Dendritic cell treated with granulocyte-macrophage colony-stimulating factor and Interleukin-4, amounts not matched to agents 40 ng/mL and 50 ng/mL, for 4 days (primary cell): ENCODE measurements around the gene SCAND1.

ENCODE experiments used
- H3K27ac Mint-ChIP-seq: one replicate; pipeline ENCODE4 v1.8.0; 2022; ENCODE audit warnings: mild to moderate bottlenecking, mixed read lengths
- H3K27me3 Mint-ChIP-seq: one replicate; pipeline ENCODE4 v1.8.0; 2022; ENCODE audit warnings: mild to moderate bottlenecking, mixed read lengths
- H3K36me3 Mint-ChIP-seq: one replicate; pipeline ENCODE4 v1.8.0; 2022; ENCODE audit warnings: low read depth, mixed read lengths
- H3K4me1 Mint-ChIP-seq: one replicate; pipeline ENCODE4 v1.8.0; 2022; ENCODE audit warnings: low read depth, mixed read lengths
- H3K4me3 Mint-ChIP-seq: one replicate; pipeline ENCODE4 v1.8.0; 2022; ENCODE audit warnings: mild to moderate bottlenecking, moderate library complexity, mixed read lengths
- H3K9me3 Mint-ChIP-seq: one replicate; pipeline ENCODE4 v1.8.0; 2022; ENCODE audit warnings: mixed read lengths
- intact Hi-C: fragments of 100-400 bp; cut with micrococcal nuclease; formaldehyde crosslinking; loops from one replicate; pipeline ENCODE4 v1.15.0; 2022

SCAND1 gene

GRCh38 chr20:35950093-35950492 is 4.2 kb downstream of the SCAND1 start:
- no peak overlapping the region for H3K27ac Mint-ChIP-seq
- peaks cover 62% of the 10 kb centered on the region for H3K36me3 Mint-ChIP-seq
- no peaks in the 10 kb centered on the region for H3K27me3 Mint-ChIP-seq
- no peaks in the 10 kb centered on the region for H3K9me3 Mint-ChIP-seq
- no peak overlapping the region for H3K4me3 Mint-ChIP-seq
- intact Hi-C loops: no loop called here
- peaks cover 8% of the 10 kb centered on the region for H3K4me1 Mint-ChIP-seq

GRCh38 chr20:35947907-35948306 is 6.4 kb downstream of the SCAND1 start:
- H3K9me3 Mint-ChIP-seq: no peaks in the 10 kb centered on the region
- H3K36me3 Mint-ChIP-seq: peaks cover 63% of the 10 kb centered on the region
- no peaks in the 10 kb centered on the region for H3K27me3 Mint-ChIP-seq
- no peak overlapping the region for H3K27ac Mint-ChIP-seq
- no peak overlapping the region for H3K4me3 Mint-ChIP-seq
- H3K4me1 Mint-ChIP-seq: peaks cover 6% of the 10 kb centered on the region
- intact Hi-C loops: no loop called here

- intact Hi-C loops: no loop called here
- Mint-ChIP-seq H3K9me3 (no peaks in the 10 kb centered on the region), H3K27ac (no peak overlapping the region), H3K4me1 (peaks cover 2% of the 10 kb centered on the region), H3K27me3 (no peaks in the 10 kb centered on the region), H3K36me3 (peaks cover 60% of the 10 kb centered on the region), H3K4me3 (no peak overlapping the region)
These were observed 6.8 kb downstream of the SCAND1 start for GRCh38 chr20:35947489-35947888.

- Mint-ChIP-seq H3K4me3 (no peak overlapping the region), H3K4me1 (peaks cover 11% of the 10 kb centered on the region), H3K36me3 (peaks cover 78% of the 10 kb centered on the region), H3K27ac (peak overlapping the region; percentile 35), H3K9me3 (no peaks in the 10 kb centered on the region), H3K27me3 (no peaks in the 10 kb centered on the region)
- intact Hi-C loops: no loop called here
These were observed 12.1 kb downstream of the SCAND1 start for GRCh38 chr20:35942243-35942642.

- peaks cover 78% of the 10 kb centered on the region for H3K36me3 Mint-ChIP-seq
- intact Hi-C loops: no loop called here
- H3K4me1 Mint-ChIP-seq: peaks cover 11% of the 10 kb centered on the region
- H3K27ac Mint-ChIP-seq: peak overlapping the region; percentile 35
- H3K9me3 Mint-ChIP-seq: no peaks in the 10 kb centered on the region
- H3K27me3 Mint-ChIP-seq: no peaks in the 10 kb centered on the region
- no peak overlapping the region for H3K4me3 Mint-ChIP-seq
These were observed 12.7 kb downstream of the SCAND1 start for GRCh38 chr20:35941620-35942019.

- Mint-ChIP-seq H3K27me3 (no peaks in the 10 kb centered on the region), H3K9me3 (no peaks in the 10 kb centered on the region), H3K4me1 (peaks cover 11% of the 10 kb centered on the region), H3K27ac (no peak overlapping the region), H3K36me3 (peaks cover 80% of the 10 kb centered on the region), H3K4me3 (no peak overlapping the region)
- intact Hi-C loops: no loop called here
These were observed 15.0 kb downstream of the SCAND1 start for GRCh38 chr20:35939264-35939663.

GRCh38 chr20:35934050-35934449 is 20.3 kb downstream of the SCAND1 start:
- intact Hi-C loops: no loop called here
- Mint-ChIP-seq H3K27ac (no peak overlapping the region), H3K4me1 (no peaks in the 10 kb centered on the region), H3K9me3 (no peaks in the 10 kb centered on the region), H3K4me3 (no peak overlapping the region), H3K36me3 (peaks cover 94% of the 10 kb centered on the region), H3K27me3 (no peaks in the 10 kb centered on the region)

- Mint-ChIP-seq H3K4me1 (no peaks in the 10 kb centered on the region), H3K9me3 (no peaks in the 10 kb centered on the region), H3K27me3 (no peaks in the 10 kb centered on the region), H3K36me3 (peaks cover 86% of the 10 kb centered on the region), H3K27ac (no peak overlapping the region), H3K4me3 (no peak overlapping the region)
- intact Hi-C loops: no loop called here
These were observed 25.0 kb downstream of the SCAND1 start for GRCh38 chr20:35929301-35929700.

- H3K27me3 Mint-ChIP-seq: no peaks in the 10 kb centered on the region
- peaks cover 69% of the 10 kb centered on the region for H3K36me3 Mint-ChIP-seq
- H3K27ac Mint-ChIP-seq: no peak overlapping the region
- H3K4me3 Mint-ChIP-seq: no peak overlapping the region
- intact Hi-C loops: no loop called here
- H3K4me1 Mint-ChIP-seq: no peaks in the 10 kb centered on the region
- H3K9me3 Mint-ChIP-seq: no peaks in the 10 kb centered on the region
These were observed 33.8 kb downstream of the SCAND1 start for GRCh38 chr20:35920523-35920922.

- no peak overlapping the region for H3K27ac Mint-ChIP-seq
- no peak overlapping the region for H3K4me3 Mint-ChIP-seq
- no peaks in the 10 kb centered on the region for H3K4me1 Mint-ChIP-seq
- peaks cover 80% of the 10 kb centered on the region for H3K36me3 Mint-ChIP-seq
- no peaks in the 10 kb centered on the region for H3K9me3 Mint-ChIP-seq
- intact Hi-C loops: no loop called here
- no peaks in the 10 kb centered on the region for H3K27me3 Mint-ChIP-seq
These were observed 36.3 kb downstream of the SCAND1 start for GRCh38 chr20:35918021-35918420.

GRCh38 chr20:35917077-35917476 is 37.2 kb downstream of the SCAND1 start:
- intact Hi-C loops: no loop called here
- Mint-ChIP-seq H3K4me1 (no peaks in the 10 kb centered on the region), H3K4me3 (no peak overlapping the region), H3K27ac (no peak overlapping the region), H3K27me3 (no peaks in the 10 kb centered on the region), H3K9me3 (no peaks in the 10 kb centered on the region), H3K36me3 (peaks cover 89% of the 10 kb centered on the region)

GRCh38 chr20:35912881-35913280 is 41.4 kb downstream of the SCAND1 start:
- Mint-ChIP-seq H3K36me3 (peaks cover 88% of the 10 kb centered on the region), H3K4me1 (no peaks in the 10 kb centered on the region)

GRCh38 chr20:35910254-35910653 is 44.0 kb downstream of the SCAND1 start:
- intact Hi-C loops: no loop called here
- Mint-ChIP-seq H3K27me3 (no peaks in the 10 kb centered on the region), H3K36me3 (peaks cover 87% of the 10 kb centered on the region), H3K27ac (no peak overlapping the region), H3K4me3 (no peak overlapping the region), H3K9me3 (no peaks in the 10 kb centered on the region), H3K4me1 (no peaks in the 10 kb centered on the region)

More at GRCh38 chr20:35912881-35913280, 41.4 kb downstream of the SCAND1 start:
- Mint-ChIP-seq H3K4me3 (no peak overlapping the region), H3K27ac (no peak overlapping the region), H3K9me3 (no peaks in the 10 kb centered on the region), H3K27me3 (no peaks in the 10 kb centered on the region)
- intact Hi-C loops: no loop called here

GRCh38 chr20:35909796-35910195 is 44.5 kb downstream of the SCAND1 start:
- H3K27ac Mint-ChIP-seq: no peak overlapping the region
- H3K9me3 Mint-ChIP-seq: no peaks in the 10 kb centered on the region
- H3K27me3 Mint-ChIP-seq: no peaks in the 10 kb centered on the region
- H3K4me3 Mint-ChIP-seq: no peak overlapping the region
- intact Hi-C loops: no loop called here
- H3K4me1 Mint-ChIP-seq: no peaks in the 10 kb centered on the region
- H3K36me3 Mint-ChIP-seq: peaks cover 91% of the 10 kb centered on the region

GRCh38 chr20:35909176-35909575 is 45.1 kb downstream of the SCAND1 start:
- Mint-ChIP-seq H3K4me1 (no peaks in the 10 kb centered on the region), H3K27me3 (no peaks in the 10 kb centered on the region), H3K4me3 (no peak overlapping the region), H3K9me3 (no peaks in the 10 kb centered on the region), H3K36me3 (peaks cover 91% of the 10 kb centered on the region), H3K27ac (no peak overlapping the region)
- intact Hi-C loops: no loop called here
